SK-N-MC (cell line): ENCODE results near the gene PARVB.

Experiments
- EZH2 ChIP-seq: fragments of 200-600 bp; sonication (generic); IDR thresholded peaks from one replicate; pipeline ENCODE4 v1.6.1; 2017; ENCODE audit warnings: antibody characterized with exemption
- POLR2AphosphoS5 ChIP-seq: IDR thresholded peaks from 2 replicates; pipeline ENCODE4 v1.6.1; 2012; ENCODE audit warnings: mild to moderate bottlenecking, low read depth, low read length, borderline replicate concordance

- TF ChIP-seq POLR2AphosphoS5 (no peak), EZH2 (no peak)
These were observed 139.9 kb downstream of the PARVB start for GRCh38 chr22:44164031-44164430.
